Activated naive CD8-positive, alpha-beta T cell treated with anti-CD3 and anti-CD28 coated beads, Interleukin-2, amount 10 ng/mL, durations not matched to agents 7 days and 5 days (primary cell): ENCODE data around the gene GRIA1. TPM values are rescaled to one million over a fixed set of nuclear protein-coding genes. Genes with fewer than 3 reads are reported as not detected.

Experiments used
- ATAC-seq: fragments of 150-1000 bp; cut with Tn5 transposase; one replicate; pipeline ENCODE4 v1.10.0; 2021; ENCODE audit warnings: low read depth, moderate library complexity
- POLR2A ChIA-PET: fragments of 350-600 bp; sonication (Branson Sonifier 250); formaldehyde crosslinking; loops from one replicate; lab custom pipeline; 2021; ENCODE audit warnings: antibody characterized with exemption; lab: Charles Lee
- DNase-seq: peaks from one replicate; pipeline ENCODE4 v3.0.0; 2021
- H3K27ac Mint-ChIP-seq: one replicate; pipeline ENCODE4 v1.8.0; 2022; ENCODE audit warnings: mild to moderate bottlenecking, mixed read lengths
- H3K27me3 Mint-ChIP-seq: one replicate; pipeline ENCODE4 v1.8.0; 2022; ENCODE audit warnings: mild to moderate bottlenecking, moderate library complexity, mixed read lengths
- H3K36me3 Mint-ChIP-seq: one replicate; pipeline ENCODE4 v1.8.0; 2021; ENCODE audit warnings: mild to moderate bottlenecking, mixed read lengths
- H3K4me1 Mint-ChIP-seq: one replicate; pipeline ENCODE4 v1.8.0; 2021; ENCODE audit warnings: mixed read lengths
- H3K4me3 Mint-ChIP-seq: one replicate; pipeline ENCODE4 v1.8.0; 2022; ENCODE audit warnings: mild to moderate bottlenecking, moderate library complexity, mixed read lengths
- H3K9me3 Mint-ChIP-seq: one replicate; pipeline ENCODE4 v1.8.0; 2021; ENCODE audit warnings: mixed read lengths
- total RNA-seq, 2 experiments: library from RNA; stranded (reverse); gene quantifications; one replicate each; pipeline ENCODE4 v1.2.3, GENCODE V29; 2021

The GRIA1 gene
- total RNA-seq, 2 experiments from 2014 or later = not detected

DNA sequence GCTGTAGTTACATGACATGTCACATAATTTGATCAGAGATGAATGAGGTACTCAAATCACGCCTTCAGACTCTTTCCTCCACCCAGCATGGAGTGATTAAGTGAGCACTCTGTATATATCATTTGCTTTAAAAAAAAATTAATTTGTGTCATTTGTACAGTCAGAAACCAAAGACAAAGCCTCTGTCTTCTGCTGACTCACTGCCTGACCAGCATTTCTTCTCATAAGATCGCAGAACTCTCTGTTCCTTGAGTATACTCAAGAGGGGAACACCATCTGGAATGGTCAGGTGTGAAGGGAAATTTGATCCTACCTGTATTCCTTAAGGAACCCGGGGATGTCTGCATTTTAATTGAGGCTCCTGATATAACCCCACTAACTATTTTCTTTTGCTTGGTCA, 293.8 kb downstream of the GRIA1 start:
- DNase-seq (no peak), ATAC-seq (no peak)
- Mint-ChIP-seq H3K4me1 (no peaks in the 10 kb centered on the region), H3K4me3 (no peak overlapping the region), H3K9me3 (peaks cover 2% of the 10 kb centered on the region), H3K27me3 (peaks cover 2% of the 10 kb centered on the region), H3K27ac (no peak overlapping the region), H3K36me3 (no peaks in the 10 kb centered on the region)
- POLR2A ChIA-PET = no interaction called here

DNA sequence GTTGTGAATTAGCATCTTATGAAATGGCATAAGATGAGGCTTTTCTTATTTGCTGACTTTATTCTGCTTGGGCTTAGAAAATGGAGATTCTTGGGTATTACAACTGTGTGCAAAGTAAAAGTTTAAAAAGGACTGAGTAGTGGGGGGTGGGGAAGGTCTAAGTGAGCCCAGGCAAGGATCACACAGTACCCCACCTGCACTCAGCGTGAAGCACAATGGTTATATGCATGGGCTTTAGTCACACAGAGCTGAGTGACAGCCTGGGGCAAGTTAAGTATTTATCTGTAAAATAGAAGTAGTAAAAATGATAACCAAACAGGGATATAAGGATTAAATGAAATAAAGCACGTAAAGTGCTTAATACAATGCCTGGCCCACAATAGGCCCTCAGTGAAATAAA, 300.9 kb downstream of the GRIA1 start:
- POLR2A ChIA-PET = no interaction called here
- Mint-ChIP-seq H3K27me3 (no peaks in the 10 kb centered on the region), H3K27ac (no peak overlapping the region), H3K4me1 (no peaks in the 10 kb centered on the region), H3K36me3 (no peaks in the 10 kb centered on the region), H3K9me3 (peaks cover 2% of the 10 kb centered on the region), H3K4me3 (no peak overlapping the region)
- DNase-seq (no peak), ATAC-seq (no peak)

- H3K27me3 Mint-ChIP-seq = no peaks in the 10 kb centered on the region
- H3K9me3 Mint-ChIP-seq = peaks cover 2% of the 10 kb centered on the region
- H3K36me3 Mint-ChIP-seq = no peaks in the 10 kb centered on the region
- H3K4me1 Mint-ChIP-seq = no peaks in the 10 kb centered on the region
- ATAC-seq = no peak
- POLR2A ChIA-PET = no interaction called here
- H3K4me3 Mint-ChIP-seq = no peak overlapping the region
- H3K27ac Mint-ChIP-seq = no peak overlapping the region
- DNase-seq = no peak
These were observed 301.8 kb downstream of the GRIA1 start for GRCh38 chr5:153792305-153792704.

- ATAC-seq (no peak), DNase-seq (no peak)
- no peaks in the 10 kb centered on the region for H3K9me3 Mint-ChIP-seq
- H3K36me3 Mint-ChIP-seq = no peaks in the 10 kb centered on the region
- no peaks in the 10 kb centered on the region for H3K4me1 Mint-ChIP-seq
- H3K4me3 Mint-ChIP-seq = no peak overlapping the region
- H3K27me3 Mint-ChIP-seq = no peaks in the 10 kb centered on the region
- POLR2A ChIA-PET = no interaction called here
- H3K27ac Mint-ChIP-seq = no peak overlapping the region
These were observed 303.2 kb downstream of the GRIA1 start for GRCh38 chr5:153793699-153794098.

DNA sequence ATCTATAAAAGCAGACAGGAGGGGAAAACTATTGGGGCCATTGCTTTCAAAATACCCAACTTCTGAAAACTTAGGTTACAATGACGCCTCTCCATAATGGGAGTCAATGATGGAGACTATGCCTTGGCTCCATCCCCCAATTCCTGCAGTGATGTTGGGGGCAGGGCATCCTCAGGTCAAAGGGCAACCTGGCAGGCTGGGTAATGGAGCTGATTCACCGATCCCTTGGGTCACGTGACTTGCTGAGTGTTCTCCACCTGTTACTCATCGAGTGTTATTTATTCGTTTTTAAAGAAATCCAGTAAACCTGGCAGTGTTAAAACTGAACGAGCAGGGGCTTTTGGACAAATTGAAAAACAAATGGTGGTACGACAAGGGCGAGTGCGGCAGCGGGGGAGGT, 303.9 kb downstream of the GRIA1 start:
- ATAC-seq = no peak
- Mint-ChIP-seq H3K4me3 (no peak overlapping the region), H3K9me3 (no peaks in the 10 kb centered on the region), H3K36me3 (no peaks in the 10 kb centered on the region), H3K27ac (no peak overlapping the region), H3K4me1 (no peaks in the 10 kb centered on the region), H3K27me3 (no peaks in the 10 kb centered on the region)
- DNase-seq = no peak
- POLR2A ChIA-PET = no interaction called here

DNA sequence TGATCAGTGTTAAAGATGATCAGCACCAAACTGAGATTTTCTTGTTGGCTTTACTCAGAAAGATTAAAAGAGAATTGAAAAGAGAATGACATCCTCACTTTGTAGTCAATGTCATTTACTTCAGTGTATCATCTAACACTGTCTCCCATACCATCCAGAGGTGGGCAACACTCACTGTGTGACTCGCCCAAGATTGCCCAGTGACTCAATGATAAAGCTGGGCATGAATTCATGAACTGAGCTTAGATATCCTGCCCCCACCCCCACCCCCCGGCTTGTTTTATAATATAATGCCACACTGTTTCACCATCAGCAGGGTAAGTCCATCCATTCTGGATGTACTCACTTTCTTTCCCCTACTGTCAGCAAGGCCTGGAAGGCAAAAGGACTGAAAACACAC, 306.1 kb downstream of the GRIA1 start:
- H3K27me3 Mint-ChIP-seq = no peaks in the 10 kb centered on the region
- no peak overlapping the region for H3K4me3 Mint-ChIP-seq
- no peak overlapping the region for H3K27ac Mint-ChIP-seq
- H3K36me3 Mint-ChIP-seq = no peaks in the 10 kb centered on the region
- no peak for DNase-seq
- POLR2A ChIA-PET = no interaction called here
- H3K9me3 Mint-ChIP-seq = no peaks in the 10 kb centered on the region
- ATAC-seq = no peak
- H3K4me1 Mint-ChIP-seq = no peaks in the 10 kb centered on the region

DNA sequence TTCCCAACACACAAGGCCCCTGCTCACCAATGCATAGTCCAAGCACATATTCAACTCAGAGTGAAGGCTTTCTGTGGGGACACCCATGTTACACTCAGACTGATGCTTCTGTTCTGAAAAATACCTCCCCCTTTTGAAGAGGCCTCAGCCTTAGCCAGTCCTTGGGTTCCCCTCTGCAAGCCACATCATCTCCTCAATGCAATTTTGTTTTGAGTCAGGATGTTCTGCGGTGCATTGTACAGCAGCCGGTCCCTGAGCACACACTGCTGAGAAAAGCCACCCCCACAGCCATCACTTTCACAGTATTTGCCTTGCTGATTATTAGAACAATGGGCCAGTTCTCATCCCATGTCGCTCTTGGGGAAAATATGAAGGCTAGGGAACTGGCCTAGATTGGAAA, 307.0 kb downstream of the GRIA1 start:
- no peaks in the 10 kb centered on the region for H3K9me3 Mint-ChIP-seq
- POLR2A ChIA-PET = no interaction called here
- no peaks in the 10 kb centered on the region for H3K27me3 Mint-ChIP-seq
- H3K4me1 Mint-ChIP-seq = no peaks in the 10 kb centered on the region
- H3K36me3 Mint-ChIP-seq = no peaks in the 10 kb centered on the region
- H3K27ac Mint-ChIP-seq = no peak overlapping the region
- ATAC-seq = no peak
- DNase-seq = no peak
- H3K4me3 Mint-ChIP-seq = no peak overlapping the region

GRCh38 chr5:153798830-153799229, 308.4 kb downstream of the GRIA1 start:
- no peak overlapping the region for H3K27ac Mint-ChIP-seq
- no peak for ATAC-seq
- no peaks in the 10 kb centered on the region for H3K4me1 Mint-ChIP-seq
- DNase-seq = no peak
- no peaks in the 10 kb centered on the region for H3K27me3 Mint-ChIP-seq
- H3K36me3 Mint-ChIP-seq = no peaks in the 10 kb centered on the region
- H3K9me3 Mint-ChIP-seq = no peaks in the 10 kb centered on the region
- POLR2A ChIA-PET = no interaction called here
- no peak overlapping the region for H3K4me3 Mint-ChIP-seq

- Mint-ChIP-seq H3K4me3 (no peak overlapping the region), H3K36me3 (no peaks in the 10 kb centered on the region), H3K4me1 (no peaks in the 10 kb centered on the region), H3K27me3 (no peaks in the 10 kb centered on the region), H3K27ac (no peak overlapping the region), H3K9me3 (no peaks in the 10 kb centered on the region)
- no peak for DNase-seq
- POLR2A ChIA-PET = no interaction called here
- ATAC-seq = no peak
These were observed 309.0 kb downstream of the GRIA1 start for GRCh38 chr5:153799466-153799865.

DNA sequence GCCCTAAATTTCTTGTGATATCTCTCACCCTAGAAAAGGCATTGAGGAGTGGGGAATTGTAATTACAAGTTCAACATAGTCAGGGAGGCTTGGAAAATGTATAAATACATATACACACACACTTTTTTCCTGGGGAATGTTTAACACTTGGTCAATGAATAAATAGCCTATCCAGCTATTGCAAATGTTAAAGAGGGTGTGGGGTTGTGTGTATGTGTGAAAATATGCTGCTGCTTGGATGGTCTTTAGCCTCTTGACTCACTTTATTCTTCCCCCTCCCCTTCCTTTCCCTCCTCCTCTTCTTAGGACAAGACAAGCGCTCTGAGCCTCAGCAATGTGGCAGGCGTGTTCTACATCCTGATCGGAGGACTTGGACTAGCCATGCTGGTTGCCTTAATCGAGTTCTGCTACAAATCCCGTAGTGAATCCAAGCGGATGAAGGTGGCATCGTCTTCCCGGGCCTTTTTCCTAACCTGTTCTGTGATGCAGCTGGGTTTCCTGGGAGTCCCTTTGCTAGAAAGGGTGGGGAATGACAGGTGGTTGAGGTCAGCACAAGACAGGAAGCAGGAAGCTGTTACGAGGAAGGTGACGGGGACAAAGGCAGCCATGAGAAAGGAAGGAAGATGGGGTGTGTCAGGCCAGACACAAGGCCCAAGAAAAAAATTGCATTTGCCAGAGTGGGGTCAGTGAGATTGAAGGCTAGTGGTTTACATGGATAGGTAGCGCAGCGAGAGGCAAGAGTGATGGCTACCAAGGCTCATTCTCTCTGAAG, 311.8 kb downstream of the GRIA1 start:
- Mint-ChIP-seq H3K9me3 (no peaks in the 10 kb centered on the region), H3K27me3 (no peaks in the 10 kb centered on the region), H3K36me3 (no peaks in the 10 kb centered on the region), H3K4me1 (no peaks in the 10 kb centered on the region), H3K4me3 (no peak overlapping the region), H3K27ac (no peak overlapping the region)
- DNase-seq = no peak
- POLR2A ChIA-PET = no interaction called here
- ATAC-seq = no peak

DNA sequence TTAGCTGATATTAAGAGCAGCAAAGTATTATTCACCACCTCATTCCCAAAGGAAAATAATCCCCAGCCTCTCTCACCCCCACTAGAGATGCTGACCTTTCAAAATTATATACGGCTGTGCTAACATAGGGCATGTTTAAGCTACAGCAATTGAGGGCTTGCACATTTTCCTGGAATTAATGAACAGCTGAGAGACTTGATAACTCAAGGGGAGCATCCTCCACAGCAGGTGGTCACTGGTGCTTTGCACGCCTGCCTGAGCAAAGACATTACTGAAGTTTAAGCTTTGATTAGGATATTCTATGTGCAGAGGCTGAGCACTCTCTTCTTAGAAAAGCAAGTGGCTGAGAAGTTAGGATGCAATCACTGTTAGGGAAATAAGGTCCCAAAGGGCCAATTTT, 317.3 kb downstream of the GRIA1 start:
- POLR2A ChIA-PET = no interaction called here
- H3K4me1 Mint-ChIP-seq = no peaks in the 10 kb centered on the region
- DNase-seq = no peak
- no peaks in the 10 kb centered on the region for H3K9me3 Mint-ChIP-seq
- H3K27ac Mint-ChIP-seq = no peak overlapping the region
- no peak overlapping the region for H3K4me3 Mint-ChIP-seq
- no peaks in the 10 kb centered on the region for H3K27me3 Mint-ChIP-seq
- ATAC-seq = no peak
- no peaks in the 10 kb centered on the region for H3K36me3 Mint-ChIP-seq

DNA sequence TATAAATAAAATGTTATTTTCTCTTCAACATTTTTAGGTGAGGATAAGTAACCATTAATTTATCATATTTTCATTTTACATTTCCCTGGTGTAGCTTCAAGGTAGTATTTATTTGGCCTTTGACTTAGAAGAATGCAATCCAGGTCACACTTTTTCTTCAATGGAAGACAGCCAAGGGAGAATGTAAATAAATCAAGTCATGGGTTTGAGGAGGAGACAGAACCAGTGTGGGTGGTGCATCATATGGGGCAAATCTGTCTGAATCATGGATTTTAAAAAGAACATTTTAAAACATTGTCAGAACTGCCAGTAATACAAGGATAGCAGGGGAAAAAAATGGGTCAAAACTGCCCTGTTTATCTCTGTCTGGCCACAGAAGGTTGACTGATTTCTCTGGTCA, 318.7 kb downstream of the GRIA1 start:
- H3K9me3 Mint-ChIP-seq = no peaks in the 10 kb centered on the region
- no peaks in the 10 kb centered on the region for H3K27me3 Mint-ChIP-seq
- no peaks in the 10 kb centered on the region for H3K4me1 Mint-ChIP-seq
- H3K4me3 Mint-ChIP-seq = no peak overlapping the region
- no peak for ATAC-seq
- DNase-seq = no peak
- POLR2A ChIA-PET = no interaction called here
- H3K27ac Mint-ChIP-seq = no peak overlapping the region
- no peaks in the 10 kb centered on the region for H3K36me3 Mint-ChIP-seq

DNA sequence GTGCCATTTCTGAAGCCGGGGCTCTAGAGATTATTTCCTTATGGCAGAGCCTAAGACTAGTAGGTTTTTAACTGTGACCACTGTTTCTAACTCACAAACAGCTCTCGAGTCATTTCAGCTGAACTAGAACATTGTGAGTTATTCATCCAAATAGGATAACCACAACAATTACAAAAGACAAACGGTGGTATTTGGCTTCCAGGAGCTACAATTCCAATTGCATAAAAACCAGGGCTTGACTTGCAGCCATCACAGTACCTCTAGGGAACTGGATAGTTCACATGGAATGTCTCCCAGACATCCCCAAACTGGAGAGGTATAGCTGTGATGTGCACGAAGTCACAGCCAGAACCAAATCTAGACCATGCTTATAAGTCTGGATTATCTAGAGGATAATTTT, 323.4 kb downstream of the GRIA1 start:
- Mint-ChIP-seq H3K27me3 (no peaks in the 10 kb centered on the region), H3K4me3 (no peak overlapping the region), H3K9me3 (no peaks in the 10 kb centered on the region), H3K27ac (no peak overlapping the region), H3K36me3 (no peaks in the 10 kb centered on the region), H3K4me1 (no peaks in the 10 kb centered on the region)
- ATAC-seq (no peak), DNase-seq (no peak)
- POLR2A ChIA-PET = no interaction called here

DNA sequence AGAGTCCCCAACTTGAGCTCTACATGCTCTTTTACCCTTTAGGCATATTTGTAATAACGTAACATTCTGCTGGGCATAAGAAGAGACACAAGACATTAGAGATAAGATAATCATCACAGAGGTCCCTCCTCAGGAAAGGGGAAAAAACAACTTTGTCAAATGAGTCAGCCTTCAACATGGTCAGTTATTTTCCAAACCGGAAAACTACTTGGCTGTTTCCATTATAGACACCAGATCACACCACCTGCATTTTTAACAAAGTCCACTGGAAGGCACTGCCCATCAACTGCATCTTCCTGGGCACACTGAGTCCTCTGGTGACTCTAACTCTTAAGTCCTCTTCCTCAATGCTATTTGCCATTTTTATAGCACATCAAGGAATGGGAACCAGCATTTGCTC, 326.4 kb downstream of the GRIA1 start:
- DNase-seq (no peak), ATAC-seq (no peak)
- no peaks in the 10 kb centered on the region for H3K9me3 Mint-ChIP-seq
- H3K27ac Mint-ChIP-seq = no peak overlapping the region
- no peaks in the 10 kb centered on the region for H3K36me3 Mint-ChIP-seq
- POLR2A ChIA-PET = no interaction called here
- no peaks in the 10 kb centered on the region for H3K27me3 Mint-ChIP-seq
- H3K4me1 Mint-ChIP-seq = no peaks in the 10 kb centered on the region
- H3K4me3 Mint-ChIP-seq = no peak overlapping the region

DNA sequence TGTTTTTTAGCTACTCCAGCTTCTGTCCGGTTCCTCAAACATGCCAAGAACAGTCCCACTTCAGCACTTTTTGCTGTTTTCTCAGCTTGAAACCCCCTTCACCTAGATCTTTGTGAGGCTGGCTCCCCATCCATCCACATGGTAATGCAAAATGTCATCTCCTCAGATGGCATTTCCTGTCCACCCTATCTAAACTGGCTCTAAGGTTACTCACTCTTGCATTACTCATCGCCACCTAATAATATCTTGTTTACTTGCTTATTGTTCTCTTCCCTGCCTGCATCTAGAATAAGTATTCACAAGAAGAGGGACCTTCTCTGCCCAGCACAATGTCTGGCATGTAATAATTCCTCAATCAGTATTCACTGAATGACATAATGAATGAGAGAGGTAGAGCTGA, 328.2 kb downstream of the GRIA1 start:
- no peaks in the 10 kb centered on the region for H3K9me3 Mint-ChIP-seq
- ATAC-seq (no peak), DNase-seq (no peak)
- H3K4me3 Mint-ChIP-seq = no peak overlapping the region
- POLR2A ChIA-PET = no interaction called here
- H3K27me3 Mint-ChIP-seq = no peaks in the 10 kb centered on the region
- H3K27ac Mint-ChIP-seq = no peak overlapping the region
- H3K36me3 Mint-ChIP-seq = no peaks in the 10 kb centered on the region
- no peaks in the 10 kb centered on the region for H3K4me1 Mint-ChIP-seq
